ENCODE results near the gene RNASET2. TPM values are rescaled to one million over a fixed set of nuclear protein-coding genes. Genes with fewer than 3 reads are reported as not detected.

RNASET2 gene
- polyA plus RNA-seq, 2 of the 4 experiments (the other 2 are of a cell fraction), result 9.3 to 11.2 TPM

- 80% methylated on average over 14 of the region's 21 CpGs for WGBS (ENCODE audit: missing lambda C conversion rate)
- H3K9me3 ChIP-seq, result no peaks in the 10 kb centered on the region
- ATAC-seq (no peak), FAIRE-seq (no peak), DNase-seq (ENCODE audit: low read depth in 1 of 2, low spot score in 1 of 2) (no peak)
- CTCF ChIA-PET, result no interaction called here
- H3K27ac ChIP-seq, result no peak overlapping the region
- POLR2A ChIA-PET, result no interaction called here
- no peaks in the 10 kb centered on the region for H3K4me1 ChIP-seq
- H3K4me2 ChIP-seq, result no peak overlapping the region
- no peak overlapping the region for H3K4me3 ChIP-seq
- TF ChIP-seq RAD21 (conservative IDR thresholded peaks at IDR 0.05 in 1 of 2, IDR thresholded peaks at IDR 0.05 in 1 of 2) (no peak), RNF2 (IDR thresholded peaks at IDR 0.05; ENCODE audit: borderline replicate concordance, low read depth) (no peak), PHF8 (IDR thresholded peaks at IDR 0.05; ENCODE audit: borderline replicate concordance, low read depth) (no peak), POLR2AphosphoS2 (conservative IDR thresholded peaks at IDR 0.05; ENCODE audit: low read length) (no peak), HDAC2 (IDR thresholded peaks at IDR 0.05) (no peak), CTCF (IDR thresholded peaks at IDR 0.05) (no peak), HOXA7 (CRISPR knock-in tag; IDR thresholded peaks at IDR 0.05) (no peak), CHD2 (IDR thresholded peaks at IDR 0.05; ENCODE audit: low read length, partially characterized antibody) (no peak), CHD4 (IDR thresholded peaks at IDR 0.05; ENCODE audit: borderline replicate concordance) (no peak), CEBPB (IDR thresholded peaks at IDR 0.05) (no peak), EP300 (IDR thresholded peaks at IDR 0.05) (no peak), HMGXB4 (CRISPR knock-in tag; IDR thresholded peaks at IDR 0.05; ENCODE audit: borderline replicate concordance) (no peak), SMC3 (IDR thresholded peaks at IDR 0.05) (no peak), TFCP2L1 (CRISPR knock-in tag; IDR thresholded peaks at IDR 0.05) (no peak), RFX5 (IDR thresholded peaks at IDR 0.05) (no peak), FOSL2 (IDR thresholded peaks at IDR 0.05) (no peak), FOSL2 (CRISPR knock-in tag; IDR thresholded peaks at IDR 0.05) (no peak)
- TF ChIP-seq, protein P1, sequence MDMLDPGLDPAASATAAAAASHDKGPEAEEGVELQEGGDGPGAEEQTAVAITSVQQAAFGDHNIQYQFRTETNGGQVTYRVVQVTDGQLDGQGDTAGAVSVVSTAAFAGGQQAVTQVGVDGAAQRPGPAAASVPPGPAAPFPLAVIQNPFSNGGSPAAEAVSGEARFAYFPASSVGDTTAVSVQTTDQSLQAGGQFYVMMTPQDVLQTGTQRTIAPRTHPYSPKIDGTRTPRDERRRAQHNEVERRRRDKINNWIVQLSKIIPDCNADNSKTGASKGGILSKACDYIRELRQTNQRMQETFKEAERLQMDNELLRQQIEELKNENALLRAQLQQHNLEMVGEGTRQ (IDR thresholded peaks at IDR 0.05), result no peak
These were observed 27.5 kb downstream of the RNASET2 start for GRCh38 chr6:166928644-166929541.

DNA sequence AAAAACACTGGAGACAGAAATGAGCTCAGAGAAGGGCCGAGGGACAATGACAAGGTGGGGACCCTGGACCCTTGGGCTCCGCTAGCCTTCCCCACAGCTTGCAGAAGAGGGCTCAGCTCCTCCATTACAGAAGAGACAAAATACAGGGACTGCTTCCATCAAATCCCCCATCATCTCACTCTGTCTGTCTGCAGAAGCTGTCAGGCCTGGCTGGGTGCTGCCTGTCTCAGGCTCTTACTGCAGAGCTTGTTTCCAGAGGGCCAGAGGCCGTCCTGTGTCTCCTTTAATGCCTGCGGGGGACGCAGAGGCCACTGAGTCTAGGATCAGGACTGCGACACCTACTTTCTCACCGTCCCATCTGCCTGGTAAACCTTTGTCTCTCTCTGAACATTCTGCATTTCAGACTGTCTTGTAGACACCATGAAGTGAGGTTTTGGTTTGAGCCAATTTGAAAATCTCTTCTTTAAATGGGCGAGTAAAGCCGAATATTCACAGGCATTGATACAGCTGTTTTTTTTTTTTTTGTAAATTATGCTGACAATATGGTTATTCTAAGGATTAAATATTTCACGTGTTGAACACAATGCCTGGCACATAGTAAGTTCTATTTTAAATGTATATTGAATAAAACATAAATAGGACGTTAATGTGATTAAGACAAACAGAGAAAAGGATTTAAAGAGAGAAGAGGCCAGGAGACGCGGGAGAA is 28.3 kb downstream of the RNASET2 start:
- POLR2A ChIA-PET, result no interaction called here
- no peak for ATAC-seq
- no peak overlapping the region for H3K27ac ChIP-seq

More for the DNA sequence above, 28.3 kb downstream of the RNASET2 start:
- no peak overlapping the region for H3K4me3 ChIP-seq
- 79% methylated on average over 11 of the region's 13 CpGs for WGBS (ENCODE audit: missing lambda C conversion rate)
- FAIRE-seq (no peak), DNase-seq (ENCODE audit: low read depth in 1 of 2, low spot score in 1 of 2) (no peak)
- CTCF ChIA-PET, result interaction anchor here (1.6 kb wide), 1 partner anchor 10 kb away, joined by 5 read pairs; no protein-coding TSS in a partner anchor
- no peak overlapping the region for H3K4me2 ChIP-seq
- H3K9me3 ChIP-seq, result no peaks in the 10 kb centered on the region
- TF ChIP-seq HEYL (CRISPR knock-in tag; IDR thresholded peaks at IDR 0.05), result no peak
- TF ChIP-seq HMGXB4 (CRISPR knock-in tag; IDR thresholded peaks at IDR 0.05; ENCODE audit: borderline replicate concordance), result no peak
- TF ChIP-seq ZSCAN20 (CRISPR knock-in tag; IDR thresholded peaks at IDR 0.05), result no peak
- no peak for TF ChIP-seq GATA3 (IDR thresholded peaks at IDR 0.05; ENCODE audit: borderline replicate concordance)
- TF ChIP-seq TP53 (CRISPR knock-in tag; IDR thresholded peaks at IDR 0.05), result no peak
- TF ChIP-seq, protein P2, sequence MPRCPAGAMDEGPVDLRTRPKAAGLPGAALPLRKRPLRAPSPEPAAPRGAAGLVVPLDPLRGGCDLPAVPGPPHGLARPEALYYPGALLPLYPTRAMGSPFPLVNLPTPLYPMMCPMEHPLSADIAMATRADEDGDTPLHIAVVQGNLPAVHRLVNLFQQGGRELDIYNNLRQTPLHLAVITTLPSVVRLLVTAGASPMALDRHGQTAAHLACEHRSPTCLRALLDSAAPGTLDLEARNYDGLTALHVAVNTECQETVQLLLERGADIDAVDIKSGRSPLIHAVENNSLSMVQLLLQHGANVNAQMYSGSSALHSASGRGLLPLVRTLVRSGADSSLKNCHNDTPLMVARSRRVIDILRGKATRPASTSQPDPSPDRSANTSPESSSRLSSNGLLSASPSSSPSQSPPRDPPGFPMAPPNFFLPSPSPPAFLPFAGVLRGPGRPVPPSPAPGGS (IDR thresholded peaks at IDR 0.05), result no peak
- TF ChIP-seq CEBPB (IDR thresholded peaks at IDR 0.05), result no peak
- H3K4me1 ChIP-seq, result no peaks in the 10 kb centered on the region

Measured in A549 (cell line).